CD14-positive monocyte (primary cell): Measurements from ENCODE around the gene KRT86. TPM values are rescaled to one million over a fixed set of nuclear protein-coding genes. Genes with fewer than 3 reads are reported as not detected.

Source experiments
- DNase-seq, 3 donors: peaks; one replicate each; pipeline ENCODE4 v3.0.0-alpha.2; 2011 to 2022
- H2AFZ ChIP-seq: 2 replicates; pipeline ENCODE4 v1.6.0; 2012; ENCODE audit warnings: mild to moderate bottlenecking, low read depth, low read length, inconsistent platforms; ENCODE audit not compliant: insufficient read depth, poor library complexity, severe bottlenecking
- H3K27ac ChIP-seq, 2 donors: 1 replicate in 1 of 2; 2 replicates in 1 of 2; pipeline ENCODE4 v1.5.1; 2012 to 2013; ENCODE audit warnings: low read length in 2 of 2, control low read depth in 1 of 2, inconsistent platforms in 1 of 2, low read depth in 1 of 2, mild to moderate bottlenecking in 1 of 2
- H3K27me3 ChIP-seq, 2 donors: one replicate each; pipeline versions ENCODE4 v1.6.0 to v1.6.1; 2011 to 2013; ENCODE audit warnings: low read length in 2 of 2; ENCODE audit not compliant: control insufficient read depth in 2 of 2, insufficient read depth in 2 of 2
- H3K36me3 ChIP-seq, 2 donors: replicated peaks in 1 of 2; 1 replicate in 1 of 2; 2 replicates in 1 of 2; pipeline versions ENCODE4 v1.5.1 to v1.6.1; 2012 to 2013; ENCODE audit warnings: low read length in 2 of 2, control low read depth in 1 of 2, inconsistent platforms in 1 of 2, mild to moderate bottlenecking in 1 of 2; ENCODE audit not compliant: insufficient read depth in 2 of 2, control insufficient read depth in 1 of 2
- H3K4me1 ChIP-seq, 2 donors: 1 replicate in 1 of 2; 2 replicates in 1 of 2; pipeline versions ENCODE4 v1.5.1 to v1.6.1; 2012 to 2013; ENCODE audit warnings: low read length in 2 of 2, control low read depth in 1 of 2, inconsistent platforms in 1 of 2, mild to moderate bottlenecking in 1 of 2, moderate library complexity in 1 of 2; ENCODE audit not compliant: insufficient read depth in 2 of 2, control insufficient read depth in 1 of 2
- H3K4me2 ChIP-seq: replicated peaks from 2 replicates; pipeline ENCODE3; 2012; ENCODE audit warnings: low read length, moderate library complexity, mild to moderate bottlenecking; ENCODE audit not compliant: poor library complexity, severe bottlenecking; ENCODE audit errors: extremely low read depth
- H3K4me3 ChIP-seq, 3 experiments: fragments of 200-600 bp in 1 of 3; sonication (generic) in 1 of 3; replicated peaks in 1 of 3; 1 replicate in 2 of 3; 2 replicates in 1 of 3; pipeline ENCODE4 v1.5.1; 2011 to 2013; ENCODE audit warnings: low read length in 3 of 3, mild to moderate bottlenecking in 3 of 3, control low read depth in 2 of 3, low read depth in 2 of 3, inconsistent platforms in 1 of 3, moderate library complexity in 1 of 3
- H3K79me2 ChIP-seq: 2 replicates; pipeline ENCODE4 v1.6.0; 2012; ENCODE audit warnings: mild to moderate bottlenecking, control low read depth, inconsistent platforms, low read length, moderate library complexity; ENCODE audit not compliant: insufficient read depth
- H3K9ac ChIP-seq: 2 replicates; pipeline ENCODE4 v1.6.0; 2017; ENCODE audit warnings: low read length, mild to moderate bottlenecking; ENCODE audit not compliant: insufficient read depth, poor library complexity, severe bottlenecking
- H3K9me3 ChIP-seq, 2 donors: replicated peaks in 1 of 2; 1 replicate in 1 of 2; 2 replicates in 1 of 2; pipeline versions ENCODE4 v1.5.1 to v1.6.1; 2012 to 2013; ENCODE audit warnings: low read length in 2 of 2, control low read depth in 1 of 2; ENCODE audit not compliant: control insufficient read depth in 1 of 2, insufficient read depth in 1 of 2
- H4K20me1 ChIP-seq: 2 replicates; pipeline ENCODE4 v1.6.0; 2012; ENCODE audit warnings: mild to moderate bottlenecking, low read length, control low read depth, moderate library complexity; ENCODE audit not compliant: insufficient read depth
- H3K27ac Mint-ChIP-seq, 7 donors: one replicate each; pipeline ENCODE4 v1.8.0; 2020; ENCODE audit warnings: mild to moderate bottlenecking in 7 of 7, mixed read lengths in 7 of 7, moderate library complexity in 6 of 7, inconsistent platforms in 2 of 7
- H3K27me3 Mint-ChIP-seq, 3 donors: one replicate each; pipeline ENCODE4 v1.8.0; 2021 to 2022; ENCODE audit warnings: low read depth in 3 of 3, mild to moderate bottlenecking in 3 of 3, mixed read lengths in 3 of 3, moderate library complexity in 3 of 3, inconsistent platforms in 1 of 3
- H3K36me3 Mint-ChIP-seq, 2 donors: one replicate each; pipeline ENCODE4 v1.8.0; 2020; ENCODE audit warnings: mixed read lengths in 2 of 2, inconsistent platforms in 1 of 2, mild to moderate bottlenecking in 1 of 2
- H3K4me1 Mint-ChIP-seq: one replicate; pipeline ENCODE4 v1.8.0; 2020; ENCODE audit warnings: mild to moderate bottlenecking, mixed read lengths
- H3K4me3 Mint-ChIP-seq, 2 donors: one replicate each; pipeline ENCODE4 v1.8.0; 2020; ENCODE audit warnings: mild to moderate bottlenecking in 2 of 2, mixed read lengths in 2 of 2, moderate library complexity in 1 of 2
- H3K9me3 Mint-ChIP-seq, 7 donors: one replicate each; pipeline ENCODE4 v1.8.0; 2020 to 2022; ENCODE audit warnings: mixed read lengths in 7 of 7, mild to moderate bottlenecking in 6 of 7, moderate library complexity in 6 of 7, inconsistent platforms in 2 of 7
- WGBS: methylation state at CpG from one replicate; pipeline ENCODE4 v1.1.5; 2013; ENCODE audit warnings: missing lambda C conversion rate; ENCODE audit not compliant: insufficient coverage; 5-methylcytosine and 5-hydroxymethylcytosine counted together
- intact Hi-C, 2 donors: fragments of 100-400 bp; cut with micrococcal nuclease; formaldehyde crosslinking; loops; one replicate each; pipeline versions ENCODE4 v1.15.0 to v1.15.1; 2023
- polyA plus RNA-seq, 3 donors: library from polyadenylated mRNA; depleted of rRNA in 1 of 3; unstranded in 2 of 3; stranded (reverse) in 1 of 3; fragments of 300-500 nt in 2 of 3; fragments of >200 nt in 1 of 3; fragmentation: Illumina TruSeq in 2 of 3; gene quantifications; 1 replicate in 2 of 3; 2 replicates in 1 of 3; pipeline ENCODE4 v1.2.3, GENCODE V29; 2012 to 2021
- TF ChIP-seq, protein P1 (sequence below): fragments of 200-600 bp; IDR thresholded peaks from one replicate; pipeline ENCODE4 v1.8.0; 2022; ENCODE audit warnings: antibody characterized with exemption, mild to moderate bottlenecking

KRT86 gene
- polyA plus RNA-seq, 3 donors = not detected

DNA sequence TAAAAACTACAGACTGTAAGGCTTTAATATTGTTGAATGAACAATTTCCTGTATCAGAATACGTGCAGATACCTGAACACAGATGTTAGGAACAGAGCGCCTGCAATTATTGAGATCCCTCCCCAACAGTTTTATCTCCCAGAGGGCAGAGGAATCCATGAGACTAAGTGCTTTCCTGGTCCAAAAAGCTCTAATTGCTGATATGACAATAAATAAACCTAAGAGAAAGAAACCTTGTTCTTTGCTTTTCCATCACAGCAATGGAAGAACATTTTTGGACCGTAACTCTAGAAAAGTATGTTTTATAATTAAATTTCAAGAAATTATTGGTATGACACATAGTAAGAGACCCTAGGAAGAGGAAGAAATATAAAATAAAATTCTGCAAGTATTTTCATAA, 59.7 kb downstream of the KRT86 start:
- no peak for DNase-seq
- no peak overlapping the region for H2AFZ ChIP-seq
- no peaks in the 10 kb centered on the region for H3K79me2 ChIP-seq
- TF ChIP-seq, protein P1, sequence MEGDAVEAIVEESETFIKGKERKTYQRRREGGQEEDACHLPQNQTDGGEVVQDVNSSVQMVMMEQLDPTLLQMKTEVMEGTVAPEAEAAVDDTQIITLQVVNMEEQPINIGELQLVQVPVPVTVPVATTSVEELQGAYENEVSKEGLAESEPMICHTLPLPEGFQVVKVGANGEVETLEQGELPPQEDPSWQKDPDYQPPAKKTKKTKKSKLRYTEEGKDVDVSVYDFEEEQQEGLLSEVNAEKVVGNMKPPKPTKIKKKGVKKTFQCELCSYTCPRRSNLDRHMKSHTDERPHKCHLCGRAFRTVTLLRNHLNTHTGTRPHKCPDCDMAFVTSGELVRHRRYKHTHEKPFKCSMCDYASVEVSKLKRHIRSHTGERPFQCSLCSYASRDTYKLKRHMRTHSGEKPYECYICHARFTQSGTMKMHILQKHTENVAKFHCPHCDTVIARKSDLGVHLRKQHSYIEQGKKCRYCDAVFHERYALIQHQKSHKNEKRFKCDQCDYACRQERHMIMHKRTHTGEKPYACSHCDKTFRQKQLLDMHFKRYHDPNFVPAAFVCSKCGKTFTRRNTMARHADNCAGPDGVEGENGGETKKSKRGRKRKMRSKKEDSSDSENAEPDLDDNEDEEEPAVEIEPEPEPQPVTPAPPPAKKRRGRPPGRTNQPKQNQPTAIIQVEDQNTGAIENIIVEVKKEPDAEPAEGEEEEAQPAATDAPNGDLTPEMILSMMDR = no peak
- H3K36me3 ChIP-seq = no peaks in the 10 kb centered on the region
- H3K27ac Mint-ChIP-seq = no peak overlapping the region
- no peak overlapping the region for H3K4me3 ChIP-seq
- no peaks in the 10 kb centered on the region for H4K20me1 ChIP-seq
- no peak overlapping the region for H3K4me3 Mint-ChIP-seq
- peaks cover 4 to 12% (median 11%) of the 10 kb centered on the region in 3 donors for H3K27me3 Mint-ChIP-seq
- H3K4me2 ChIP-seq = no peak overlapping the region
- no peak overlapping the region for H3K27ac ChIP-seq
- intact Hi-C loops = no loop called here
- no peak overlapping the region for H3K9ac ChIP-seq
- H3K9me3 Mint-ChIP-seq = peaks cover 0 to 6% (median 4%) of the 10 kb centered on the region in 7 donors
- H3K9me3 ChIP-seq = no peaks in the 10 kb centered on the region
- no peaks in the 10 kb centered on the region for H3K4me1 ChIP-seq
- no peaks in the 10 kb centered on the region for H3K36me3 Mint-ChIP-seq
- H3K27me3 ChIP-seq = peaks cover 0 to 2% of the 10 kb centered on the region in 2 donors
- H3K4me1 Mint-ChIP-seq = no peaks in the 10 kb centered on the region
- WGBS = no CpG with 5 or more reads among the region's 3 CpGs

GRCh38 chr12:52335598-52336262, 61.3 kb downstream of the KRT86 start:
- peaks cover 4 to 10% (median 6%) of the 10 kb centered on the region in 3 donors for H3K27me3 Mint-ChIP-seq
- H3K27ac ChIP-seq = no peak overlapping the region
- intact Hi-C loops = no loop called here

More at GRCh38 chr12:52335598-52336262, 61.3 kb downstream of the KRT86 start:
- Mint-ChIP-seq H3K36me3 (no peaks in the 10 kb centered on the region), H3K4me3 (no peak overlapping the region), H3K9me3 (peaks cover 0 to 6% (median 4%) of the 10 kb centered on the region in 7 donors), H3K4me1 (no peaks in the 10 kb centered on the region), H3K27ac (no peak overlapping the region)
- no peaks in the 10 kb centered on the region for H3K4me1 ChIP-seq
- no peaks in the 10 kb centered on the region for H3K9me3 ChIP-seq
- WGBS = 100% methylated on average over 2 of the region's 4 CpGs
- TF ChIP-seq, protein P1 = no peak
- H3K36me3 ChIP-seq = no peaks in the 10 kb centered on the region
- no peak for DNase-seq
- H3K4me2 ChIP-seq = no peak overlapping the region
- no peaks in the 10 kb centered on the region for H4K20me1 ChIP-seq
- H3K27me3 ChIP-seq = peaks cover 0 to 2% of the 10 kb centered on the region in 2 donors
- H3K79me2 ChIP-seq = no peaks in the 10 kb centered on the region
- H3K9ac ChIP-seq = no peak overlapping the region
- no peak overlapping the region for H2AFZ ChIP-seq
- no peak overlapping the region for H3K4me3 ChIP-seq
